ENCODE results near the gene RNF103. TPM values are rescaled to one million over a fixed set of nuclear protein-coding genes. Genes with fewer than 3 reads are reported as not detected.

Gene RNF103
- total and polyA plus RNA-seq, 2 of the 13 experiments (the other 11 are each of a cell fraction or from before 2014, with no cell fraction given) = 19.8 to 21.1 TPM

GRCh38 chr2:86562922-86563649, 60.6 kb downstream of the RNF103 start, which contains the start of gene CHMP3 (continued):
- TF ChIP-seq ZBTB46 (CRISPR knock-in tag; IDR thresholded peaks at IDR 0.05; ENCODE audit: borderline replicate concordance) (no peak), KDM3A (CRISPR knock-in tag; IDR thresholded peaks at IDR 0.05; ENCODE audit: low read depth) (no peak), CBX2 (IDR thresholded peaks at IDR 0.05; ENCODE audit: low read depth, low read length) (no peak), CBX2 (CRISPR knock-in tag; IDR thresholded peaks at IDR 0.05; ENCODE audit: low read depth) (no peak), KAT8 (CRISPR knock-in tag; IDR thresholded peaks at IDR 0.05) (peak; percentile 92), STAG1 (CRISPR knock-in tag; IDR thresholded peaks at IDR 0.05) (peak; percentile 6; the same call in 1 of the 2 replicates), GRHL1 (CRISPR knock-in tag; conservative IDR thresholded peaks at IDR 0.05) (no peak), LRRFIP1 (CRISPR knock-in tag; conservative IDR thresholded peaks at IDR 0.05) (no peak), TERF1 (CRISPR knock-in tag; IDR thresholded peaks at IDR 0.05) (no peak), NR3C1 (CRISPR knock-in tag; IDR thresholded peaks at IDR 0.05) (no peak), BORCS8-MEF2B (CRISPR knock-in tag; IDR thresholded peaks at IDR 0.05) (peak; percentile 54), ARID5B (CRISPR knock-in tag; IDR thresholded peaks at IDR 0.05) (peak; percentile 58), ATRX (CRISPR knock-in tag; IDR thresholded peaks at IDR 0.05; ENCODE audit: borderline replicate concordance) (no peak), MIXL1 (CRISPR knock-in tag; IDR thresholded peaks at IDR 0.05) (no peak), NR2F6 (IDR thresholded peaks at IDR 0.05) (no peak), NR2F6 (CRISPR knock-in tag; IDR thresholded peaks at IDR 0.05) (peak; percentile 45; the same call in 1 of the 2 replicates), SCMH1 (CRISPR knock-in tag; IDR thresholded peaks at IDR 0.05; ENCODE audit: borderline replicate concordance) (no peak)

Data from HepG2 (cell line).